Natural killer cell (primary cell): ENCODE results near the gene PRLH. TPM values are rescaled to one million over a fixed set of nuclear protein-coding genes. Genes with fewer than 3 reads are reported as not detected.

Experiments
- ATAC-seq, 3 donors: fragments of 150-1000 bp in 2 of 3; fragments of 200-7000 bp in 1 of 3; cut with Tn5 transposase; 1 replicate in 1 of 3; 2 replicates in 2 of 3; pipeline ENCODE4 v1.10.0; 2021; ENCODE audit warnings: mild to moderate bottlenecking in 2 of 3, moderate library complexity in 2 of 3
- DNase-seq, 2 donors: peaks; one replicate each; pipeline versions ENCODE4 v3.0.0 to v3.0.0-alpha.2; 2013 to 2021; ENCODE audit warnings: mixed read lengths in 1 of 2
- H3K27ac ChIP-seq: one replicate; pipeline ENCODE4 v1.5.1; 2013; ENCODE audit warnings: mild to moderate bottlenecking, low read length
- H3K27me3 ChIP-seq: one replicate; pipeline ENCODE4 v1.6.1; 2013; ENCODE audit warnings: low read length; ENCODE audit not compliant: control insufficient read depth, insufficient read depth
- H3K36me3 ChIP-seq: one replicate; pipeline ENCODE4 v1.6.1; 2013; ENCODE audit warnings: low read length; ENCODE audit not compliant: control insufficient read depth, insufficient read depth
- H3K4me1 ChIP-seq: one replicate; pipeline ENCODE4 v1.6.1; 2013; ENCODE audit warnings: low read length; ENCODE audit not compliant: control insufficient read depth, insufficient read depth
- H3K4me3 ChIP-seq: one replicate; pipeline ENCODE4 v1.5.1; 2013; ENCODE audit warnings: low read length
- H3K9me3 ChIP-seq: one replicate; pipeline ENCODE4 v1.6.1; 2013; ENCODE audit warnings: low read length; ENCODE audit not compliant: control insufficient read depth, insufficient read depth
- H3K27ac Mint-ChIP-seq, 2 donors: one replicate each; pipeline ENCODE4 v1.8.0; 2022; ENCODE audit warnings: mild to moderate bottlenecking in 2 of 2, mixed read lengths in 2 of 2, moderate library complexity in 1 of 2
- H3K27me3 Mint-ChIP-seq, 2 donors: one replicate each; pipeline ENCODE4 v1.8.0; 2022; ENCODE audit warnings: low read depth in 2 of 2, mixed read lengths in 2 of 2
- H3K36me3 Mint-ChIP-seq: one replicate; pipeline ENCODE4 v1.8.0; 2022; ENCODE audit warnings: mixed read lengths
- H3K4me1 Mint-ChIP-seq, 2 donors: one replicate each; pipeline ENCODE4 v1.8.0; 2022; ENCODE audit warnings: mixed read lengths in 2 of 2
- H3K4me3 Mint-ChIP-seq: one replicate; pipeline ENCODE4 v1.8.0; 2022; ENCODE audit warnings: mild to moderate bottlenecking, moderate library complexity, mixed read lengths
- H3K9me3 Mint-ChIP-seq, 2 donors: one replicate each; pipeline ENCODE4 v1.8.0; 2022; ENCODE audit warnings: mixed read lengths in 2 of 2
- WGBS: methylation state at CpG from one replicate; pipeline ENCODE4 v1.1.7; 2013; ENCODE audit warnings: missing lambda C conversion rate; ENCODE audit not compliant: insufficient coverage; 5-methylcytosine and 5-hydroxymethylcytosine counted together
- intact Hi-C: fragments of 100-400 bp; cut with micrococcal nuclease; formaldehyde crosslinking; loops from one replicate; pipeline ENCODE4 v1.14.2; 2022
- total RNA-seq, 4 donors: library from RNA; stranded (reverse); fragments of 120-200 nt in 1 of 4; gene quantifications; one replicate each; pipeline versions ENCODE4 v1.2.3 to v1.2.4, GENCODE V29; 2013 to 2022
- TF ChIP-seq, protein P1 (sequence below): fragments of 200-600 bp; IDR thresholded peaks from one replicate; pipeline ENCODE4 v1.8.0; 2022; ENCODE audit warnings: antibody characterized with exemption

The PRLH gene
- total RNA-seq, 3 donors from 2014 or later (not counting 1 experiment from before 2014, with no cell fraction given), result not detected

DNA sequence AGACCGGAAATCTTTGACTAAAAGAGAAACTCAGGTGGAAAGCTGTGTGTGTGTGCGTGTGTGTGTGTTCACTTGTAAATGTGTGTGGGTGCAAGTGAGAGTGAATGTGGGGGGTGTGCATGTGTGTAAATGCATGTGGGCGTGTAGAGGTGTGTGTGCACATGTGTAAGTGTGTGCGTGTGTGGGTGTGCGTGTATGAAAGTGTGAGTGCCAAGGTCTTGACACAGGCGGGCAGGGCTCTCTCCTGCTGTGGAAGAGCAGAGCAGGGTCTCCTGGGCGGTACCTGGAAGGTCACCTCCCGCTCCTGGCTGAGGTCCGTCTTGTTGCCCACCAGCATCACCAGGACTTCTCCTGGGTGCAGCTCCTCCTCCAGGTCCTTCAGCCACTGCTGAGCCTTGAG lies 10.6 kb downstream of the PRLH start:
- 87% methylated on average over 9 of the region's 9 CpGs for WGBS
- Histone ChIP-seq H3K9me3 (no peaks in the 10 kb centered on the region), H3K4me1 (peaks cover 2% of the 10 kb centered on the region), H3K27ac (no peak overlapping the region), H3K36me3 (no peaks in the 10 kb centered on the region), H3K27me3 (no peaks in the 10 kb centered on the region), H3K4me3 (no peak overlapping the region)
- Mint-ChIP-seq H3K4me3 (no peak overlapping the region), H3K4me1 (peaks cover 3% of the 10 kb centered on the region in 2 donors), H3K9me3 (no peaks in the 10 kb centered on the region), H3K36me3 (no peaks in the 10 kb centered on the region), H3K27me3 (no peaks in the 10 kb centered on the region), H3K27ac (no peak overlapping the region)
- intact Hi-C loops, result no loop called here
- DNase-seq (no peak), ATAC-seq (no peak)
- TF ChIP-seq, protein P1, sequence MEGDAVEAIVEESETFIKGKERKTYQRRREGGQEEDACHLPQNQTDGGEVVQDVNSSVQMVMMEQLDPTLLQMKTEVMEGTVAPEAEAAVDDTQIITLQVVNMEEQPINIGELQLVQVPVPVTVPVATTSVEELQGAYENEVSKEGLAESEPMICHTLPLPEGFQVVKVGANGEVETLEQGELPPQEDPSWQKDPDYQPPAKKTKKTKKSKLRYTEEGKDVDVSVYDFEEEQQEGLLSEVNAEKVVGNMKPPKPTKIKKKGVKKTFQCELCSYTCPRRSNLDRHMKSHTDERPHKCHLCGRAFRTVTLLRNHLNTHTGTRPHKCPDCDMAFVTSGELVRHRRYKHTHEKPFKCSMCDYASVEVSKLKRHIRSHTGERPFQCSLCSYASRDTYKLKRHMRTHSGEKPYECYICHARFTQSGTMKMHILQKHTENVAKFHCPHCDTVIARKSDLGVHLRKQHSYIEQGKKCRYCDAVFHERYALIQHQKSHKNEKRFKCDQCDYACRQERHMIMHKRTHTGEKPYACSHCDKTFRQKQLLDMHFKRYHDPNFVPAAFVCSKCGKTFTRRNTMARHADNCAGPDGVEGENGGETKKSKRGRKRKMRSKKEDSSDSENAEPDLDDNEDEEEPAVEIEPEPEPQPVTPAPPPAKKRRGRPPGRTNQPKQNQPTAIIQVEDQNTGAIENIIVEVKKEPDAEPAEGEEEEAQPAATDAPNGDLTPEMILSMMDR, result no peak

DNA sequence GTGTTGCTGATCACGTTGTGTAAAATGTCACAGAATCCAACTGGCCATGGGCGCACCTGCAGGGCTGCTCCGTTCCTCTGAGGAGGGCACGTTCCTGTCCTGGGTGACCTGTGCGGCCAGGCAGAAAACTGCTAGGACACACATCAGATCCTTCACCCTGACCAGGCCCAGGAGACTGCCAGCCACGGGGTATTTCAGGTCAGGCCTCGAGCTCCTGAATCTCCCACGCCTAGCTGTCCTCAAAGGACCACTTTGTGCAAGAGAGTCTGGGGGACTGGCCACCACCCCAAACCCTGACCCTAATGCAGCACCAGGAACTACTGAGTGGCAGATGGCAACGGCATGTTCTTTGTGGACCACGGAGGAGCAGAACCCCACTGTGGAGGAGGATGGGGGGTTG lies 11.1 kb downstream of the PRLH start:
- H3K4me1 Mint-ChIP-seq, result no peaks in the 10 kb centered on the region
- Histone ChIP-seq H3K36me3 (no peaks in the 10 kb centered on the region), H3K27me3 (no peaks in the 10 kb centered on the region), H3K9me3 (no peaks in the 10 kb centered on the region), H3K27ac (no peak overlapping the region), H3K4me1 (no peaks in the 10 kb centered on the region), H3K4me3 (no peak overlapping the region)
- TF ChIP-seq, protein P1, result no peak
- no peak overlapping the region for H3K27ac Mint-ChIP-seq
- no peaks in the 10 kb centered on the region for H3K27me3 Mint-ChIP-seq
- intact Hi-C loops, result no loop called here
- ATAC-seq (no peak), DNase-seq (no peak)
- H3K4me3 Mint-ChIP-seq, result no peak overlapping the region
- H3K36me3 Mint-ChIP-seq, result no peaks in the 10 kb centered on the region
- no peaks in the 10 kb centered on the region for H3K9me3 Mint-ChIP-seq
- WGBS, result 90% methylated on average over 10 of the region's 10 CpGs

DNA sequence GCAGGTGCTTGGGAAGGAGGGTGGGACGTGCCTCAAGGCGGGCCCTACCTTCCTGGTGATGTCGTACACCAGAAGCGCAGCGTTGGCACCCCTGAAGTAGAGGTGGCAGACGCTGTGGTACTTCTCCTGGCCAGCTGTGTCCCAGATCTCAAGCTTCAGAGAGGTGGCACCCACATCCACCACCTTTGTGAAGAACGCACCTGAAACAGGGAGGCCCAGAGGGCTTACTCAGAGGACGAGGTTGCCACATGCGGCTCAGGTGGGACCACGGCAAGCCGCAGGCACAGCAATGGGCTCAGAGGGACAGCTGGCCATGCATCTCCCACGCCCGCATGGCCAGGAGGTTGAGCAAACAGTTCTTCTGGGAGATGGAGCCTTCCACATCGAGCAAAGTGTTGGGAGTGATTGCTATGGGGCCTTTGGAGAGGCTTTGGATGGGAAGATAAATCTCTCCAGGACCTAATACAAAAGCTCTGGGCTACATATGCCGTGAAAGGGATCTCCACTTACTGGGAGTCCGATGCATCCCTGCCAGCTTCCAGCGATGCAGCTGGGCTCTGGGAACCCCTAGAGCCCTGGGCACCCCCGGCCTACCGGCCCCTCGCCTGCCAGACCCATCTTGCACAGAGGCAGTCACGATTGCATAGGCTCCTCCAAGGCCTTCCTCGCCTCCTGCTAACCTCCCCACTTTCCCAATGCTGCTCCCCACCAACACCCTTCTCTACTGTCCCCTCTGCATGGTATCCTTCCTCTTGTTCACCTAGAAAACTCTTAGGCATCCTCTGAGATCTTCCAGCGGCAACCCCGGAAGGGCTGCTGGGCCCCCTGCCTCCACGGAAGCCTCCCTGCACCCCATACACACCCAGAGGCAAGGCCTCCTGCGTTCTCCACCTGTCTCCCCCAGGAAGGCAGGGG lies 11.8 kb downstream of the PRLH start:
- 88% methylated on average over 26 of the region's 26 CpGs for WGBS
- H3K27me3 Mint-ChIP-seq, result no peaks in the 10 kb centered on the region
- H3K4me1 Mint-ChIP-seq, result no peaks in the 10 kb centered on the region
- Histone ChIP-seq H3K4me3 (no peak overlapping the region), H3K4me1 (no peaks in the 10 kb centered on the region), H3K9me3 (no peaks in the 10 kb centered on the region), H3K36me3 (no peaks in the 10 kb centered on the region), H3K27me3 (no peaks in the 10 kb centered on the region), H3K27ac (no peak overlapping the region)
- TF ChIP-seq, protein P1, result no peak
- H3K27ac Mint-ChIP-seq, result no peak overlapping the region
- H3K36me3 Mint-ChIP-seq, result no peaks in the 10 kb centered on the region
- no peak overlapping the region for H3K4me3 Mint-ChIP-seq
- no peaks in the 10 kb centered on the region for H3K9me3 Mint-ChIP-seq
- no peak for ATAC-seq
- DNase-seq, result no peak
- intact Hi-C loops, result no loop called here
